GM12875 (cell line): ENCODE measurements around the gene ESRP2.

Source experiments
- H3K4me3 ChIP-seq: one replicate; pipeline ENCODE4 v1.5.1; 2011; ENCODE audit warnings: low read depth, low read length, control low read depth
- CTCF ChIP-seq: IDR thresholded peaks from 2 replicates; pipeline ENCODE4 v1.5.1; 2011; ENCODE audit warnings: low read depth, mild to moderate bottlenecking, control low read depth, inconsistent platforms, low read length, moderate library complexity, borderline replicate concordance; ENCODE audit not compliant: insufficient read depth

ESRP2 gene

GRCh38 chr16:68217506-68217905, 18.4 kb downstream of the ESRP2 start:
- no peak for TF ChIP-seq CTCF
- H3K4me3 ChIP-seq = no peak overlapping the region

GRCh38 chr16:68216240-68216639, 19.7 kb downstream of the ESRP2 start:
- no peak overlapping the region for H3K4me3 ChIP-seq
- no peak for TF ChIP-seq CTCF

- no peak overlapping the region for H3K4me3 ChIP-seq
- no peak for TF ChIP-seq CTCF
Measured at GRCh38 chr16:68215302-68215701, 20.6 kb downstream of the ESRP2 start.

- no peak overlapping the region for H3K4me3 ChIP-seq
- TF ChIP-seq CTCF = no peak
Measured at GRCh38 chr16:68214726-68215125, 21.2 kb downstream of the ESRP2 start.

GRCh38 chr16:68206245-68206644, 29.7 kb downstream of the ESRP2 start:
- no peak for TF ChIP-seq CTCF
- H3K4me3 ChIP-seq = no peak overlapping the region

GRCh38 chr16:68202091-68202519, 33.8 kb downstream of the ESRP2 start:
- TF ChIP-seq CTCF = no peak
- no peak overlapping the region for H3K4me3 ChIP-seq

- H3K4me3 ChIP-seq = no peak overlapping the region
- no peak for TF ChIP-seq CTCF
Measured at GRCh38 chr16:68200088-68200783, 35.7 kb downstream of the ESRP2 start.
